Measurements from ENCODE around the gene SKI. TPM values are rescaled to one million over a fixed set of nuclear protein-coding genes. Genes with fewer than 3 reads are reported as not detected.
A peak's percentile ranks its signal among the peaks of the same experiment; 100 is the strongest.
"Not testable (repeated sequence)": the region's sequence is repeated elsewhere in the genome, so short reads cannot be mapped to it uniquely, and the experiment has no call there.

Gene SKI
- total RNA-seq, 1 donor, result 48.9 TPM

DNA sequence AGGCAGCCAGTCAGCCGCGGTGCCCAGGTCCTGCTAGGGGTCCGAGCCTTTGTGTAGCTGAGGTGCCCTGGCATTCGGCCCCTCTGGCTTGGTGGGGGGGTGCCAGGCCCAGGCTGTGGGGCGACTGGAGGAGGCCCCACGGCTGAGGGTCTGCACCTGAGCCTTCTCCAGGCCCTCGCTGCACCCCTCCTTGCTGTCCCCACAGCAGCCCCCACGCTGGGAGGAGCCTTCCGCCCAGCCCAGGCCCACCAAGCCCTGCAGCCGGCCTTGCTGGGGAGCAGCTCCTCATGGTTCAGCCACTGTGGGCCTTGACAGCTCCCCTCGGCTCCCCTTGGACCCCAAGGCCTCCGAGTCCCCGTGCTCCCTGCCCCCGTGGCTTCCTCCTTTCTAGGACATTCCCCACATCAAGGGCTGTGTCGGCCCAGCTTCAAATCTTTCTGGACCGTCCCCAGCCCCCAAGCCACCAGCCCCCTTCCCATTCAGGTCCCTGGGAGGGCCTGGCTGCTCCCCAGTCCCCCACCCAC lies 95.4 kb downstream of the SKI start:
- Histone ChIP-seq H3K9me3 (ENCODE audit: low read depth, low read length) (no peaks in the 10 kb centered on the region), H2AFZ (ENCODE audit: low read length) (no peak overlapping the region), H3K4me3 (ENCODE audit: insufficient read depth, low read length) (no peak overlapping the region), H4K20me1 (ENCODE audit: insufficient read depth, low read length) (no peaks in the 10 kb centered on the region), H3K4me2 (ENCODE audit: insufficient read depth, low read length) (no peak overlapping the region), H3K27ac (ENCODE audit: low read depth, low read length) (peak overlapping the region; percentile 87), H3K36me3 (ENCODE audit: insufficient read depth, low read length) (no peaks in the 10 kb centered on the region), H3K79me2 (ENCODE audit: insufficient read depth, low read length) (no peaks in the 10 kb centered on the region), H3K4me1 (ENCODE audit: insufficient read depth, low read length) (peaks cover 22% of the 10 kb centered on the region), H3K27me3 (ENCODE audit: insufficient read depth, low read length) (peaks cover 5% of the 10 kb centered on the region)
- DNase-seq (ENCODE audit: insufficient read length, low spot score, missing footprints), result no peak
- TF ChIP-seq, protein P1, sequence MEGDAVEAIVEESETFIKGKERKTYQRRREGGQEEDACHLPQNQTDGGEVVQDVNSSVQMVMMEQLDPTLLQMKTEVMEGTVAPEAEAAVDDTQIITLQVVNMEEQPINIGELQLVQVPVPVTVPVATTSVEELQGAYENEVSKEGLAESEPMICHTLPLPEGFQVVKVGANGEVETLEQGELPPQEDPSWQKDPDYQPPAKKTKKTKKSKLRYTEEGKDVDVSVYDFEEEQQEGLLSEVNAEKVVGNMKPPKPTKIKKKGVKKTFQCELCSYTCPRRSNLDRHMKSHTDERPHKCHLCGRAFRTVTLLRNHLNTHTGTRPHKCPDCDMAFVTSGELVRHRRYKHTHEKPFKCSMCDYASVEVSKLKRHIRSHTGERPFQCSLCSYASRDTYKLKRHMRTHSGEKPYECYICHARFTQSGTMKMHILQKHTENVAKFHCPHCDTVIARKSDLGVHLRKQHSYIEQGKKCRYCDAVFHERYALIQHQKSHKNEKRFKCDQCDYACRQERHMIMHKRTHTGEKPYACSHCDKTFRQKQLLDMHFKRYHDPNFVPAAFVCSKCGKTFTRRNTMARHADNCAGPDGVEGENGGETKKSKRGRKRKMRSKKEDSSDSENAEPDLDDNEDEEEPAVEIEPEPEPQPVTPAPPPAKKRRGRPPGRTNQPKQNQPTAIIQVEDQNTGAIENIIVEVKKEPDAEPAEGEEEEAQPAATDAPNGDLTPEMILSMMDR (IDR thresholded peaks at IDR 0.05; ENCODE audit: extremely low read depth, low read depth, low read length), result no peak

GRCh38 chr1:2324553-2325366 lies 96.6 kb downstream of the SKI start:
- H2AFZ ChIP-seq (ENCODE audit: low read length), result no peak overlapping the region
- no peak overlapping the region for H3K4me2 ChIP-seq (ENCODE audit: insufficient read depth, low read length)
- H3K27ac ChIP-seq (ENCODE audit: low read depth, low read length), result no peak overlapping the region
- DNase-seq (ENCODE audit: insufficient read length, low spot score, missing footprints), result no peak
- peaks cover 22% of the 10 kb centered on the region for H3K4me1 ChIP-seq (ENCODE audit: insufficient read depth, low read length)
- H3K36me3 ChIP-seq (ENCODE audit: insufficient read depth, low read length), result no peaks in the 10 kb centered on the region
- no peaks in the 10 kb centered on the region for H4K20me1 ChIP-seq (ENCODE audit: insufficient read depth, low read length)
- TF ChIP-seq, protein P1 (IDR thresholded peaks at IDR 0.05; ENCODE audit: extremely low read depth, low read depth, low read length), result no peak
- no peaks in the 10 kb centered on the region for H3K79me2 ChIP-seq (ENCODE audit: insufficient read depth, low read length)
- H3K9me3 ChIP-seq (ENCODE audit: low read depth, low read length), result no peaks in the 10 kb centered on the region
- peaks cover 5% of the 10 kb centered on the region for H3K27me3 ChIP-seq (ENCODE audit: insufficient read depth, low read length)
- no peak overlapping the region for H3K4me3 ChIP-seq (ENCODE audit: insufficient read depth, low read length)

DNA sequence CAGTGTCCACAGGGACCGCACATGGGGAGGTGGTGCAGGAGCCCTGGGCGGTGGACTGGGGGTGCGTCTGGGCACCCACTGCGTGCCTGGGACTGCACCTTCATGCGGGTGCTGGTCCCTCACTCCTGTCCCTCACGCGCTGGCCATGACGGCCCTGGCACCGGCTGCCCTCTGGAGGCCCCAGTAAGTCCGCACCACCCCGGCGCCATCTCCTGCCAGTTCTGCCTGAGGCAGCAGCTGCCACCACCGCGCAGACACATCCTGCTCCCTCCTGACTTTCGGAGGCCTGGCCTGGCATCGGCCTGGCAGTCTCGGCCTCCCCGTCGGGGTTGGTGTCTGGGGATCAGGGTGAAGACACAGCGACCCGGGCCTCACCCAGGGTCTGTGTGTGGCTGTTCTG lies 98.4 kb downstream of the SKI start:
- no peak for DNase-seq (ENCODE audit: insufficient read length, low spot score, missing footprints)
- TF ChIP-seq, protein P1 (IDR thresholded peaks at IDR 0.05; ENCODE audit: extremely low read depth, low read depth, low read length), result no peak
- no peaks in the 10 kb centered on the region for H3K9me3 ChIP-seq (ENCODE audit: low read depth, low read length)
- peaks cover 5% of the 10 kb centered on the region for H3K27me3 ChIP-seq (ENCODE audit: insufficient read depth, low read length)
- no peaks in the 10 kb centered on the region for H3K36me3 ChIP-seq (ENCODE audit: insufficient read depth, low read length)
- H4K20me1 ChIP-seq (ENCODE audit: insufficient read depth, low read length), result no peaks in the 10 kb centered on the region
- H3K4me3 ChIP-seq (ENCODE audit: insufficient read depth, low read length), result no peak overlapping the region
- H2AFZ ChIP-seq (ENCODE audit: low read length), result no peak overlapping the region
- no peak overlapping the region for H3K27ac ChIP-seq (ENCODE audit: low read depth, low read length)
- peaks cover 16% of the 10 kb centered on the region for H3K4me1 ChIP-seq (ENCODE audit: insufficient read depth, low read length)
- H3K4me2 ChIP-seq (ENCODE audit: insufficient read depth, low read length), result no peak overlapping the region
- H3K79me2 ChIP-seq (ENCODE audit: insufficient read depth, low read length), result no peaks in the 10 kb centered on the region

DNA sequence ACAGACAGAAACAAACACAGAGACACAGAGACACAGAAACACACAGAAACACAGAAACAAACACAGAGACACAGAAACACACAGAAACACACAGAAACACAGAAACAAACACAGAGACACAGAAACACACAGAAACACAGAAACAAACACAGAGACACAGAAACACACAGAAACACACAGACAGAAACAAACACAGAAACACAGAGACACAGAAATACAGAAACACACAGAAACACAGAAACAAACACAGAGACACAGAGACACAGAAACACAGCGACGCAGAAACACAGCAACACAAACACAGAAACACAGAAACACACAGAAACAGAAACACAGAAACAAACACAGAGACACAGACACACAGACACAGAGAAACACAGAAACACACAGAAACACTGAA lies 99.0 kb downstream of the SKI start:
- H3K4me3 ChIP-seq (ENCODE audit: insufficient read depth, low read length); DNase-seq (ENCODE audit: insufficient read length, low spot score, missing footprints); H3K4me2 ChIP-seq (ENCODE audit: insufficient read depth, low read length); H3K27me3 ChIP-seq (ENCODE audit: insufficient read depth, low read length); H3K79me2 ChIP-seq (ENCODE audit: insufficient read depth, low read length); H2AFZ ChIP-seq (ENCODE audit: low read length); H3K36me3 ChIP-seq (ENCODE audit: insufficient read depth, low read length); H4K20me1 ChIP-seq (ENCODE audit: insufficient read depth, low read length); H3K27ac ChIP-seq (ENCODE audit: low read depth, low read length); H3K9me3 ChIP-seq (ENCODE audit: low read depth, low read length): not testable (repeated sequence)
- peaks cover 11% of the 10 kb centered on the region for H3K4me1 ChIP-seq (ENCODE audit: insufficient read depth, low read length)
